ENCODE measurements around the gene AATK. TPM values are rescaled to one million over a fixed set of nuclear protein-coding genes. Genes with fewer than 3 reads are reported as not detected.

AATK gene
- total and polyA plus RNA-seq, 9 of the 15 experiments (the other 6 are each of a cell fraction or from before 2014, with no cell fraction given), result 0.11 to 0.55 (median 0.38) TPM; not detected in 5

- TF ChIP-seq ZBTB40 (IDR thresholded peaks at IDR 0.05) (no peak), ZBTB40 (CRISPR knock-in tag; IDR thresholded peaks at IDR 0.05) (no peak), UBTF (IDR thresholded peaks at IDR 0.05; ENCODE audit: borderline replicate concordance in 1 of 2, low read depth in 2 of 2, low read length in 2 of 2) (0 out of 4 replicates have a peak, but pooled peaks of 1 of the 2 experiments have one; percentile 24), ZNF274 (IDR thresholded peaks at IDR 0.05; ENCODE audit: borderline replicate concordance, low read depth, low read length) (no peak), PCBP1 (IDR thresholded peaks at IDR 0.05; ENCODE audit: low read depth, low read length, poor library complexity, severe bottlenecking) (no peak), RBBP5 (IDR thresholded peaks at IDR 0.05; ENCODE audit: borderline replicate concordance, insufficient read depth, low read length, poor library complexity, severe bottlenecking) (no peak), ZFP1 (CRISPR knock-in tag; IDR thresholded peaks at IDR 0.05) (no peak)
These were observed 5.7 kb downstream of the AATK start (continued) for GRCh38 chr17:81160306-81160705.
